MG63 (cell line): Measurements from ENCODE around the gene TRIM43B. TPM values are rescaled to one million over a fixed set of nuclear protein-coding genes. Genes with fewer than 3 reads are reported as not detected.
"Not testable (repeated sequence)": the region's sequence is repeated elsewhere in the genome, so short reads cannot be mapped to it uniquely, and the experiment has no call there.

Experiments
- DNase-seq: peaks from one replicate; pipeline ENCODE4 v3.0.0-alpha.2; 2020
- H3K27me3 ChIP-seq: fragments of 250-450 bp; sonication (Bioruptor Pico); 2 replicates; pipeline ENCODE4 v1.5.1; 2020; ENCODE audit warnings: mild to moderate bottlenecking, moderate library complexity
- H3K36me3 ChIP-seq: fragments of 250-450 bp; sonication (Bioruptor Pico); 2 replicates; pipeline ENCODE4 v1.5.1; 2020; ENCODE audit warnings: mild to moderate bottlenecking, moderate library complexity
- H3K4me3 ChIP-seq: fragments of 250-450 bp; sonication (Bioruptor Pico); 2 replicates; pipeline ENCODE4 v1.5.1; 2020; ENCODE audit warnings: mild to moderate bottlenecking, moderate library complexity
- H3K9me3 ChIP-seq: fragments of 250-450 bp; sonication (Bioruptor Pico); 2 replicates; pipeline ENCODE4 v1.5.1; 2020; ENCODE audit warnings: mild to moderate bottlenecking, moderate library complexity
- total RNA-seq: library from RNA; depleted of rRNA; stranded (reverse); fragments of >200 nt; shearing (Covaris generic); gene quantifications from 2 replicates; pipeline ENCODE4 v1.2.3, GENCODE V29; 2014; ENCODE audit warnings: low replicate concordance; rRNA removed

Gene TRIM43B
- not detected in 2 replicates for total RNA-seq

GRCh38 chr2:95484654-95485053 is at the start of gene TRIM43B:
TRIM43B (minus strand) TSS chr2:95484754; CDS start chr2:95482714, 2,040 bp downstream.
- not testable (repeated sequence) for H3K4me3 ChIP-seq, DNase-seq, H3K9me3 ChIP-seq, H3K27me3 ChIP-seq, H3K36me3 ChIP-seq

GRCh38 chr2:95531254-95531771 is 46.8 kb upstream of the TRIM43B start:
- DNase-seq, result no peak
- peaks cover 55% of the 10 kb centered on the region for H3K36me3 ChIP-seq
- H3K4me3 ChIP-seq, result no peak overlapping the region
- H3K9me3 ChIP-seq, result no peaks in the 10 kb centered on the region
- H3K27me3 ChIP-seq, result no peaks in the 10 kb centered on the region

GRCh38 chr2:95530734-95531133 is 46.2 kb upstream of the TRIM43B start:
- H3K4me3 ChIP-seq, result no peak overlapping the region
- no peak for DNase-seq
- H3K36me3 ChIP-seq, result peaks cover 55% of the 10 kb centered on the region

GRCh38 chr2:95526360-95527341 is 42.1 kb upstream of the TRIM43B start:
- Histone ChIP-seq H3K9me3 (no peaks in the 10 kb centered on the region), H3K27me3 (no peaks in the 10 kb centered on the region), H3K36me3 (peaks cover 34% of the 10 kb centered on the region), H3K4me3 (peak overlapping the region; percentile 95)
- peak; percentile 86 for DNase-seq

More at GRCh38 chr2:95530734-95531133, 46.2 kb upstream of the TRIM43B start:
- no peaks in the 10 kb centered on the region for H3K9me3 ChIP-seq
- H3K27me3 ChIP-seq, result no peaks in the 10 kb centered on the region

- H3K36me3 ChIP-seq, result peaks cover 23% of the 10 kb centered on the region
- peak overlapping the region; percentile 95 for H3K4me3 ChIP-seq
- H3K27me3 ChIP-seq, result no peaks in the 10 kb centered on the region
- no peaks in the 10 kb centered on the region for H3K9me3 ChIP-seq
- DNase-seq, result peak; percentile 63
Measured at GRCh38 chr2:95525294-95526035, 40.9 kb upstream of the TRIM43B start.

GRCh38 chr2:95524195-95524594 is 39.6 kb upstream of the TRIM43B start:
- Histone ChIP-seq H3K4me3 (no peak overlapping the region), H3K36me3 (peaks cover 11% of the 10 kb centered on the region), H3K27me3 (no peaks in the 10 kb centered on the region), H3K9me3 (no peaks in the 10 kb centered on the region)
- DNase-seq, result no peak

GRCh38 chr2:95514718-95515117 is 30.2 kb upstream of the TRIM43B start:
- Histone ChIP-seq H3K36me3 (no peaks in the 10 kb centered on the region), H3K9me3 (no peaks in the 10 kb centered on the region), H3K27me3 (no peaks in the 10 kb centered on the region), H3K4me3 (no peak overlapping the region)
- no peak for DNase-seq

- not testable (repeated sequence) for H3K36me3 ChIP-seq, H3K4me3 ChIP-seq, DNase-seq
Measured at GRCh38 chr2:95514226-95514625, 29.7 kb upstream of the TRIM43B start.

GRCh38 chr2:95509408-95509807 is 24.9 kb upstream of the TRIM43B start:
- Histone ChIP-seq H3K36me3 (no peaks in the 10 kb centered on the region), H3K9me3 (no peaks in the 10 kb centered on the region), H3K4me3 (no peak overlapping the region), H3K27me3 (no peaks in the 10 kb centered on the region)
- DNase-seq, result no peak

More at GRCh38 chr2:95514226-95514625, 29.7 kb upstream of the TRIM43B start:
- not testable (repeated sequence) for H3K9me3 ChIP-seq, H3K27me3 ChIP-seq

GRCh38 chr2:95505222-95505621 is 20.7 kb upstream of the TRIM43B start:
- no peak for DNase-seq
- Histone ChIP-seq H3K36me3 (no peaks in the 10 kb centered on the region), H3K27me3 (no peaks in the 10 kb centered on the region), H3K9me3 (no peaks in the 10 kb centered on the region), H3K4me3 (no peak overlapping the region)

GRCh38 chr2:95500854-95501253 is 16.3 kb upstream of the TRIM43B start:
- Histone ChIP-seq H3K36me3 (no peaks in the 10 kb centered on the region), H3K4me3 (no peak overlapping the region), H3K9me3 (no peaks in the 10 kb centered on the region), H3K27me3 (no peaks in the 10 kb centered on the region)
- no peak for DNase-seq

- H3K27me3 ChIP-seq, H3K36me3 ChIP-seq, H3K4me3 ChIP-seq, DNase-seq, H3K9me3 ChIP-seq: not testable (repeated sequence)
Measured at GRCh38 chr2:95492076-95492475, 7.5 kb upstream of the TRIM43B start.

- not testable (repeated sequence) for H3K9me3 ChIP-seq, DNase-seq, H3K36me3 ChIP-seq, H3K4me3 ChIP-seq, H3K27me3 ChIP-seq
Measured at GRCh38 chr2:95475025-95475424, 9.5 kb downstream of the TRIM43B start.

- not testable (repeated sequence) for DNase-seq, H3K4me3 ChIP-seq, H3K9me3 ChIP-seq, H3K27me3 ChIP-seq, H3K36me3 ChIP-seq
Measured at GRCh38 chr2:95467984-95468383, 16.6 kb downstream of the TRIM43B start.

- DNase-seq, H3K9me3 ChIP-seq, H3K36me3 ChIP-seq, H3K27me3 ChIP-seq, H3K4me3 ChIP-seq: not testable (repeated sequence)
Measured at GRCh38 chr2:95466572-95466971, 18.0 kb downstream of the TRIM43B start.

- not testable (repeated sequence) for H3K36me3 ChIP-seq, H3K4me3 ChIP-seq, DNase-seq, H3K9me3 ChIP-seq, H3K27me3 ChIP-seq
Measured at GRCh38 chr2:95463292-95463691, 21.3 kb downstream of the TRIM43B start.

- not testable (repeated sequence) for H3K36me3 ChIP-seq, H3K4me3 ChIP-seq, H3K27me3 ChIP-seq, DNase-seq, H3K9me3 ChIP-seq
Measured at GRCh38 chr2:95445317-95445716, 39.2 kb downstream of the TRIM43B start.
